Activated T-helper 1 cell treated with anti-CD3 and anti-CD28 coated beads, Interleukin-12 subunit alpha, Interleukin-12 subunit beta, Interleukin-2, Interleukin-4 antibody, amounts not matched to agents 30 ng/mL and 10 ng/mL and 1 ng/mL, durations not matched to agents 14 hours and 24 hours and 36 hours (primary cell): ENCODE results near the gene COL6A6. TPM values are rescaled to one million over a fixed set of nuclear protein-coding genes. Genes with fewer than 3 reads are reported as not detected.

Experiments
- DNase-seq: peaks from one replicate; pipeline ENCODE4 v3.0.0; 2021; ENCODE audit warnings: low spot score
- H3K27ac Mint-ChIP-seq: one replicate; pipeline ENCODE4 v1.8.0; 2021; ENCODE audit warnings: mild to moderate bottlenecking, mixed read lengths
- H3K27me3 Mint-ChIP-seq: one replicate; pipeline ENCODE4 v1.8.0; 2022; ENCODE audit warnings: mild to moderate bottlenecking, moderate library complexity, mixed read lengths; ENCODE audit not compliant: insufficient read depth
- H3K36me3 Mint-ChIP-seq: one replicate; pipeline ENCODE4 v1.8.0; 2021; ENCODE audit warnings: low read depth, mixed read lengths
- H3K4me1 Mint-ChIP-seq: one replicate; pipeline ENCODE4 v1.8.0; 2021; ENCODE audit warnings: low read depth, mixed read lengths
- H3K4me3 Mint-ChIP-seq: one replicate; pipeline ENCODE4 v1.8.0; 2021; ENCODE audit warnings: mild to moderate bottlenecking, moderate library complexity, mixed read lengths
- H3K9me3 Mint-ChIP-seq: one replicate; pipeline ENCODE4 v1.8.0; 2021; ENCODE audit warnings: mixed read lengths
- intact Hi-C: fragments of 100-400 bp; cut with micrococcal nuclease; formaldehyde crosslinking; loops from one replicate; pipeline ENCODE4 v1.15.1; 2024
- total RNA-seq: library from RNA; stranded (reverse); gene quantifications from 2 replicates; pipeline ENCODE4 v1.2.3, GENCODE V29; 2022

COL6A6 gene
- total RNA-seq, 1 donor from 2014 or later, result not detected

- Mint-ChIP-seq H3K27ac (no peak overlapping the region), H3K4me3 (no peak overlapping the region), H3K9me3 (no peaks in the 10 kb centered on the region), H3K27me3 (peaks cover 1% of the 10 kb centered on the region), H3K36me3 (no peaks in the 10 kb centered on the region), H3K4me1 (no peaks in the 10 kb centered on the region)
- intact Hi-C loops, result no loop called here
- no peak for DNase-seq
These were observed 8.0 kb upstream of the COL6A6 start for GRCh38 chr3:130509008-130509407.

DNA sequence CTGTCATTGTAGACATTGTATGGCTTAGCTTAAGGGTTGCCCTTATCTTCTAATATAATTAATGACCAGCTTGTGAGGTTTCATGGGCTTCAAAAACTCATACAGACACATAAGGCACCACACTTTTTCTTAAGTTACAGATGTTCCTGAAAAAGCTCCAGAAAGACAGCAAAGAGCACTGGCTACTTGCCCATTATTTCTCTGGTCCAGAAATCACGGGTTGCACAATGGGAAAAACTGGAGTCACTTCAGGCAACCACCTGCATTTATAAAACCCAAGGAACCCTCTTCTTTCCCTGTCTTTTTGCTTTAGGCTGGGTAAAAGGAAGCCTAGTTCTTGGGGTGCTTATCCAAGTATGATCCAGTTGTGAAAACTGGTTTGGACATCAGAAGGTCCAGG, 2.3 kb upstream of the COL6A6 start:
- DNase-seq, result no peak
- H3K4me3 Mint-ChIP-seq, result no peak overlapping the region
- no peaks in the 10 kb centered on the region for H3K9me3 Mint-ChIP-seq
- no peak overlapping the region for H3K27ac Mint-ChIP-seq
- H3K4me1 Mint-ChIP-seq, result no peaks in the 10 kb centered on the region
- intact Hi-C loops, result no loop called here
- peaks cover 23% of the 10 kb centered on the region for H3K27me3 Mint-ChIP-seq
- H3K36me3 Mint-ChIP-seq, result no peaks in the 10 kb centered on the region

DNA sequence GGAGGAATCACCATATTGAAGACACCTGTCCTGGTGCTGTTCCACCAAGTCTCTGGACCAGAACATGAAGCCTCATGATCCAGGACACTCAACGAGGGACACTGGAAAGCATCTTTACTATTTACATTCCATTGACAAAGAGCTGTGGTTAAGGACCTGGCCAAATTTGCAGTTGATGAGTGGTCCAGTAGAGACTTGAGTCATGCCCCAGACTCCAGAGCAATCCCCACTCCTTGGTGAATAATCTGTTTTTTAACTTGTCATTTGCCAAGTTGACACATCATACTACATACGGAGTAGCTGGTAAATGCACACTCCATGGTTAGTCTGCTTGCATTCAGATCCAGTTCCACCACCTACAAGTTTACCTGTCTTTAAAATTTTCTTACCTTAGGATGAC, 1.2 kb upstream of the COL6A6 start:
- peaks cover 25% of the 10 kb centered on the region for H3K27me3 Mint-ChIP-seq
- no peak overlapping the region for H3K4me3 Mint-ChIP-seq
- no peaks in the 10 kb centered on the region for H3K36me3 Mint-ChIP-seq
- intact Hi-C loops, result no loop called here
- H3K27ac Mint-ChIP-seq, result no peak overlapping the region
- no peaks in the 10 kb centered on the region for H3K4me1 Mint-ChIP-seq
- no peak for DNase-seq
- no peaks in the 10 kb centered on the region for H3K9me3 Mint-ChIP-seq

DNA sequence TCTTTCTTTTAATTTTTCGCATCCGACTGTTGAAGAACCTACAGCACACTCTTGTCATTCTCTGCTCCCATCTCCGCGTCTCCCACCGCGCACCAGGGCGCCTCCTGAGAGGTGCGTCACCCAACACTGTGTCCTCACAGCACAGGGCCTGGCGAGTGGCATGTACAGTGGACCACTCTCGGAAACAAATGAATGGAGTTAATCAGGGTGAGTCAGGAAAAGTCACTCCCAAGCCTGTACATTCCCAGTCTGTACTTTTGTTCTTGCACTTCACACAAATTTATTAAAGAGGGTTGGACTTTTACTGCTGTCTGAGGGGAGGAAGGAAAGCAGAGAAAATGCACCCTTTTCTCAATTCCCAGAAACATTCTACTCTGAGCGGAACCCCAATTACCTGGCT, 625 bp downstream of the COL6A6 start:
- Mint-ChIP-seq H3K27me3 (peaks cover 26% of the 10 kb centered on the region), H3K4me3 (no peak overlapping the region), H3K36me3 (no peaks in the 10 kb centered on the region), H3K9me3 (no peaks in the 10 kb centered on the region), H3K4me1 (no peaks in the 10 kb centered on the region), H3K27ac (no peak overlapping the region)
- no peak for DNase-seq
- intact Hi-C loops, result no loop called here

GRCh38 chr3:130519754-130520153, 2.8 kb downstream of the COL6A6 start:
- Mint-ChIP-seq H3K4me3 (no peak overlapping the region), H3K36me3 (no peaks in the 10 kb centered on the region), H3K4me1 (no peaks in the 10 kb centered on the region), H3K27me3 (peaks cover 33% of the 10 kb centered on the region), H3K27ac (no peak overlapping the region), H3K9me3 (no peaks in the 10 kb centered on the region)
- DNase-seq, result no peak
- intact Hi-C loops, result no loop called here

DNA sequence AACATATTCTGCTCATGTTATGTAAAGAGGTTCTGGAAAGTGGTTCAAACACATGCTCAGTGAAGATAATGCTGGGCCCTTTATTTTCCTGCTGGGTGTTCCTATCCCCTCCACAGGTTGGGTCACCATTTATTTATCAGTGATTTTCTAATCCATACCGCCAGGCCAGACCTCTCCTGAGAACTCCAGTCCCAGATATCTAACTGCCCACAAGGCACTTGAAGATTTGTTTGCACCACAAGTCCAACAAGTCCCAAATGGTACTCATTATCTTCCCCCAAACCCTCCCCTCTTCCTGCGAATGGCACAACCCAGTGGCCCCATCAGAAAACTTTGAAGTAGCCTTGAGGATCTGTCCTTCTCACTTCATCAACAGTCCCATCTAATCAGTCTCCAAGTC, 5.4 kb downstream of the COL6A6 start:
- intact Hi-C loops, result no loop called here
- Mint-ChIP-seq H3K27ac (no peak overlapping the region), H3K27me3 (peaks cover 29% of the 10 kb centered on the region), H3K4me1 (no peaks in the 10 kb centered on the region), H3K9me3 (no peaks in the 10 kb centered on the region), H3K36me3 (no peaks in the 10 kb centered on the region), H3K4me3 (no peak overlapping the region)
- no peak for DNase-seq

DNA sequence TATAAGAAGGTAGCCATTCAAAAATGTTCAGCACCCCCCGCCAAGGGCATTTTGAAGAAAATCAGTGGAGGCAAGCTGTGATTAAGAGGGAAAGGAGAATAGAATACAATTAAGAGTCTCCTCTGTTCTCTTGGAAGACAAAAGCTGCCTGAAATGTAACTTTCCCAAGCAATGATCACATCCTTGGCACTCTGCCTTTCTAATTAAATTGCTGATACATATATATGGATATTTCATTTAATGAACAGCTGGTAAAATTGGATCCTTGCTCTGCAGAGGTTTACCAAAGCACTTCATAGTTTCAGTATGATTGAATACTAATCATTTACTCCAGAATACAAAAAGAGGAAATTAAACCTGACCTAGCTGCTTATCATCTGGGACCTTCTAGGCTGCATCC, 10.4 kb downstream of the COL6A6 start:
- H3K9me3 Mint-ChIP-seq, result no peaks in the 10 kb centered on the region

DNA sequence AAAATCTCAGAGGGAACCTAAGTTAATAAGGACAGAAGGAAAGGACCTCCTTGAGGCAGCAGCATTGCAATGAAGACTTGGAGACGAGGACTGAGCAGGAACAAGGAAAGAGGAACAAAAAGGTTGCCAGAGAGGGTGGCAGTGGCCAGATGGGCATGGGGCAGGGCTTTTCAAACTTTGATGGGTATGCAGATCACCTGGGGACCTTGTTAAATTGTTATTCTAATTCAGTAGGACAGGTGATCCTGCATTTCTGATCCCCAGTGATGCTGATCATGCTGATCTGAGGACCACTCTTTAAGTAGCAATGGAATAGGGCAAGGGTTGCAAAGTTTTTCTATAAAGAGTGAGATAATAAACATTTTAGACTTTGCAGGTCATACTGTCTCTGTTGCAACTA, 11.1 kb downstream of the COL6A6 start:
- Mint-ChIP-seq H3K9me3 (no peaks in the 10 kb centered on the region), H3K4me3 (no peak overlapping the region), H3K27ac (no peak overlapping the region), H3K27me3 (peaks cover 10% of the 10 kb centered on the region), H3K4me1 (peaks cover 6% of the 10 kb centered on the region), H3K36me3 (no peaks in the 10 kb centered on the region)
- intact Hi-C loops, result no loop called here
- no peak for DNase-seq

More for the DNA sequence above, 10.4 kb downstream of the COL6A6 start:
- no peaks in the 10 kb centered on the region for H3K36me3 Mint-ChIP-seq
- H3K27me3 Mint-ChIP-seq, result peaks cover 15% of the 10 kb centered on the region
- H3K4me3 Mint-ChIP-seq, result no peak overlapping the region
- DNase-seq, result no peak
- intact Hi-C loops, result no loop called here
- H3K27ac Mint-ChIP-seq, result no peak overlapping the region
- peaks cover 6% of the 10 kb centered on the region for H3K4me1 Mint-ChIP-seq

DNA sequence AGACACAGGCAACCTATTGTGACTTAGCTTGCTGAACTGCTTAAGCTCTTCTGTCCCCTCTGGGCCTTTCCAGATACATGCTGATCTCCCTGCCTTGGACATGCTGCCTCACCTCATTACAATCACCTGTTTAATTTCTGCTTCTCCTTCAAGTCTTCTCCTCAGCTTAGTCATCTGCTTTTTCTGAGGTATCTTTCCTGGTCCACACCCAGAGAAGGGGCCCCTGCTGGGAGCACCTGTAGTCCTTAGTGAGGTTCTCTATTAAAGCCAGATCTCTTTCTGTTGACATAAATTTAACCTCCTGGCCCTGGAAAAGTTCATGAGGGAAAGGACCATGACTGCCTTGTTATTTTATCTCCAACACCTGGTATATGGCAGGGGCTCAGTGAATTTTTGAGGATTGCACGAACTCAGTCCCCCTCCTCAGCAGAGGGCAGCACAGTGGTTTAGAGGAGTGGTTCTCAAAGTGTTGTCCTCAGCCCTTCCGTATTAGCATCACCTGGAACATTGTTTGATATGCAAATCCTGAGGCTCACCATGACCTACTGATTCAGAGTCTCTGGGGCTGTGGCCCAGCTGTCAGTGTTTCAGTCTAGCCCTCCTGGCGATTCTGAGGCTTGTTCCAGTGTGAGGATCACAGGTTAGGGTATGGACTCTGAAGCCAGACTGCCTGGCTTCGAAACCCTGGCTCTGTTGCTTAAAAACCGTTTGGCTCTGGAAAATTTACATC, 12.7 kb downstream of the COL6A6 start:
- H3K36me3 Mint-ChIP-seq, result no peaks in the 10 kb centered on the region
- H3K4me3 Mint-ChIP-seq, result no peak overlapping the region
- DNase-seq, result no peak
- intact Hi-C loops, result loop anchor here (10.0 kb wide), 1 partner anchor 375 kb away; no protein-coding TSS in a partner anchor
- H3K27ac Mint-ChIP-seq, result no peak overlapping the region
- peaks cover 7% of the 10 kb centered on the region for H3K27me3 Mint-ChIP-seq
- no peaks in the 10 kb centered on the region for H3K9me3 Mint-ChIP-seq
- H3K4me1 Mint-ChIP-seq, result peaks cover 6% of the 10 kb centered on the region

DNA sequence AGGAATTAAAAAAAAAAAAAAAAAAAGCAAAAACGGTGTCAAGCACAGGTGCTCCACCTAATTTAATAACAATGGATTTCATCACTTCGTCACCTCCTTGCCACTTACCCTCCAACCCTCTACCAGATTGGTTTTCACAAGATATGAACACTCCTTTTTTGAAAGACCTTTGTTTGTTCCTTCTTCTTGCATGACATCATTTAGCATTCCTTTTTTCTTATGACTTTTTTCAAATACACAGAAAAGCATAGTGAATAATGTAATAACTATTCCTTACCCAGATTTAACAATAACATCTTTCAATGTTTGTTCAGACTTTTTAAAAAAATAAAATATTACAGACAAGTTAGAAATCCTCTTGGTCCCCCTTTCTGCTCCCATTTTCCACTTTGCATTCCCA, 16.3 kb downstream of the COL6A6 start:
- Mint-ChIP-seq H3K27ac (no peak overlapping the region), H3K36me3 (no peaks in the 10 kb centered on the region), H3K9me3 (no peaks in the 10 kb centered on the region), H3K4me1 (peaks cover 6% of the 10 kb centered on the region), H3K27me3 (no peaks in the 10 kb centered on the region), H3K4me3 (no peak overlapping the region)
- intact Hi-C loops, result loop anchor here (10.0 kb wide), 1 partner anchor 378 kb away; no protein-coding TSS in a partner anchor
- DNase-seq, result no peak

- no peak for DNase-seq
These were observed 20.8 kb downstream of the COL6A6 start for GRCh38 chr3:130537673-130538304.

GRCh38 chr3:130539005-130539404, 22.0 kb downstream of the COL6A6 start:
- no peak overlapping the region for H3K4me3 Mint-ChIP-seq
- no peaks in the 10 kb centered on the region for H3K36me3 Mint-ChIP-seq
- DNase-seq, result no peak

More at GRCh38 chr3:130537673-130538304, 20.8 kb downstream of the COL6A6 start:
- no peaks in the 10 kb centered on the region for H3K4me1 Mint-ChIP-seq
- H3K4me3 Mint-ChIP-seq, result no peak overlapping the region
- no peaks in the 10 kb centered on the region for H3K9me3 Mint-ChIP-seq
- intact Hi-C loops, result loop anchor here (10.0 kb wide), 1 partner anchor 383 kb away; no protein-coding TSS in a partner anchor
- H3K27me3 Mint-ChIP-seq, result peaks cover 3% of the 10 kb centered on the region
- no peak overlapping the region for H3K27ac Mint-ChIP-seq
- no peaks in the 10 kb centered on the region for H3K36me3 Mint-ChIP-seq

GRCh38 chr3:130543322-130543721, 26.3 kb downstream of the COL6A6 start:
- no peaks in the 10 kb centered on the region for H3K36me3 Mint-ChIP-seq
- no peak overlapping the region for H3K4me3 Mint-ChIP-seq
- no peaks in the 10 kb centered on the region for H3K4me1 Mint-ChIP-seq
- H3K27me3 Mint-ChIP-seq, result peaks cover 3% of the 10 kb centered on the region
- H3K9me3 Mint-ChIP-seq, result no peaks in the 10 kb centered on the region
- DNase-seq, result no peak
- no peak overlapping the region for H3K27ac Mint-ChIP-seq
- intact Hi-C loops, result no loop called here

More at GRCh38 chr3:130539005-130539404, 22.0 kb downstream of the COL6A6 start:
- H3K9me3 Mint-ChIP-seq, result no peaks in the 10 kb centered on the region
- no peaks in the 10 kb centered on the region for H3K4me1 Mint-ChIP-seq
- H3K27me3 Mint-ChIP-seq, result peaks cover 3% of the 10 kb centered on the region
- H3K27ac Mint-ChIP-seq, result no peak overlapping the region
- intact Hi-C loops, result loop anchor here (1.0 to 10.0 kb wide), 2 partner anchors 263 to 384 kb away; no protein-coding TSS in a partner anchor
